GM12873 (cell line): ENCODE results near the gene DEK.
A peak's percentile ranks its signal among the peaks of the same experiment; 100 is the strongest.

Experiments
- TF ChIP-seq, protein P1 (sequence below): IDR thresholded peaks from 2 replicates; pipeline ENCODE4 v1.5.1; 2012; ENCODE audit warnings: low read depth, mild to moderate bottlenecking, moderate library complexity, low read length, control low read depth; ENCODE audit not compliant: insufficient read depth; ENCODE audit errors: missing control alignments

DEK gene

GRCh38 chr6:18264219-18264922 lies at the start of gene DEK:
TSS of gene DEK (minus strand) at chr6:18264530. CDS start at chr6:18263987, 543 bp downstream.
- TF ChIP-seq, protein P1, sequence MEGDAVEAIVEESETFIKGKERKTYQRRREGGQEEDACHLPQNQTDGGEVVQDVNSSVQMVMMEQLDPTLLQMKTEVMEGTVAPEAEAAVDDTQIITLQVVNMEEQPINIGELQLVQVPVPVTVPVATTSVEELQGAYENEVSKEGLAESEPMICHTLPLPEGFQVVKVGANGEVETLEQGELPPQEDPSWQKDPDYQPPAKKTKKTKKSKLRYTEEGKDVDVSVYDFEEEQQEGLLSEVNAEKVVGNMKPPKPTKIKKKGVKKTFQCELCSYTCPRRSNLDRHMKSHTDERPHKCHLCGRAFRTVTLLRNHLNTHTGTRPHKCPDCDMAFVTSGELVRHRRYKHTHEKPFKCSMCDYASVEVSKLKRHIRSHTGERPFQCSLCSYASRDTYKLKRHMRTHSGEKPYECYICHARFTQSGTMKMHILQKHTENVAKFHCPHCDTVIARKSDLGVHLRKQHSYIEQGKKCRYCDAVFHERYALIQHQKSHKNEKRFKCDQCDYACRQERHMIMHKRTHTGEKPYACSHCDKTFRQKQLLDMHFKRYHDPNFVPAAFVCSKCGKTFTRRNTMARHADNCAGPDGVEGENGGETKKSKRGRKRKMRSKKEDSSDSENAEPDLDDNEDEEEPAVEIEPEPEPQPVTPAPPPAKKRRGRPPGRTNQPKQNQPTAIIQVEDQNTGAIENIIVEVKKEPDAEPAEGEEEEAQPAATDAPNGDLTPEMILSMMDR = peak; percentile 54

DNA sequence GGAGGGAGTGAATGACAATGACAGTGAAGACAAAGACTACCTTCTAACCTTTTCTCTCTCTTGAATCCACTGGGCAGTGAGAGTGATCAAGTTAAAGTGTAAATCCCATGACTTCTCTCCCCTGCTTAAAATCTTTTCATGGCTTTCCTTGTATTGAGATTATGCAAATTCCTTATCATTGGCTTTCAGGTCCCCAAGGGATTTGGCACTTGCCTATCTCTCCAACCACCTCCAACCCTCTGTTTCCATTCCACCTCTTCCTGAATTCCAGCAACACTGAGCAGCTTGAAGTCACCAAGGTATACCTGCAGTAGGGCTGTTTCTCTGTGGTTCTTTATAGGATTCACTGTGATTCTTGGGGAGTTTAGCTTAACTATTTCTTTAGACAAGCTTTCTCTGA lies 48.0 kb upstream of the DEK start:
- TF ChIP-seq, protein P1 = no peak

- TF ChIP-seq, protein P1 = no peak
Observed at GRCh38 chr6:18309046-18309445, 44.7 kb upstream of the DEK start.

DNA sequence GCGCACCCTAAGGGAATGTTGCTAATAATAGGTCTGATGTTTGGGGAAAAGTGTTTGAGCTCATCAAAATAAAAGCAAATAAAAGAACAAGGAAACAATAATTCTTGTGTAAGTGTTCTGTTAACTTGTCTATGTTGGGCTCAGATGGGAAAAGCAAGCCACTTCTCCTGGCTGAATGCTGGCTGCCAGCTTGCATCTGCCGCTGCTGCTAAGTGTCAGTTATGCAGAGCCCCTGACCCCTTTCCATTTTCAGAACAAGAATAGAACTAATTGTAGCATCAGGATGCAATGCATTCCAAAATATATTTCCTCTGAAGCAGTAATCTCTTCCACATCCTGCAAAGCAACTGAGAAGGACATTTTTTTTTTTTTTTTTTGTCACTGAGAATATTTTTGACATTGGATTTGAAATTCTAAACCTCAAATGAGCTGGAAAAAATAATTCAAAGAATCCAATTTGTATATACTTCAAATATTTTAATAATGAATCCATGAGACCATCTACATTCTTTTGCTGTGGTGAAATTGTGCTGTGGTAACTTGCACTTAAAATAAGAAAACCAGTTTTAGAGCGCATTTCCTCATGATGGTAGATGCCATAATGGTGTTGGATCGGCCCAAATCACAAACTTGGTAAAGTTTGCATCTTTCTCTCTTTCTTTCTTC lies 43.9 kb upstream of the DEK start:
- TF ChIP-seq, protein P1 = no peak

GRCh38 chr6:18306977-18307376 lies 42.6 kb upstream of the DEK start:
- TF ChIP-seq, protein P1 = no peak

DNA sequence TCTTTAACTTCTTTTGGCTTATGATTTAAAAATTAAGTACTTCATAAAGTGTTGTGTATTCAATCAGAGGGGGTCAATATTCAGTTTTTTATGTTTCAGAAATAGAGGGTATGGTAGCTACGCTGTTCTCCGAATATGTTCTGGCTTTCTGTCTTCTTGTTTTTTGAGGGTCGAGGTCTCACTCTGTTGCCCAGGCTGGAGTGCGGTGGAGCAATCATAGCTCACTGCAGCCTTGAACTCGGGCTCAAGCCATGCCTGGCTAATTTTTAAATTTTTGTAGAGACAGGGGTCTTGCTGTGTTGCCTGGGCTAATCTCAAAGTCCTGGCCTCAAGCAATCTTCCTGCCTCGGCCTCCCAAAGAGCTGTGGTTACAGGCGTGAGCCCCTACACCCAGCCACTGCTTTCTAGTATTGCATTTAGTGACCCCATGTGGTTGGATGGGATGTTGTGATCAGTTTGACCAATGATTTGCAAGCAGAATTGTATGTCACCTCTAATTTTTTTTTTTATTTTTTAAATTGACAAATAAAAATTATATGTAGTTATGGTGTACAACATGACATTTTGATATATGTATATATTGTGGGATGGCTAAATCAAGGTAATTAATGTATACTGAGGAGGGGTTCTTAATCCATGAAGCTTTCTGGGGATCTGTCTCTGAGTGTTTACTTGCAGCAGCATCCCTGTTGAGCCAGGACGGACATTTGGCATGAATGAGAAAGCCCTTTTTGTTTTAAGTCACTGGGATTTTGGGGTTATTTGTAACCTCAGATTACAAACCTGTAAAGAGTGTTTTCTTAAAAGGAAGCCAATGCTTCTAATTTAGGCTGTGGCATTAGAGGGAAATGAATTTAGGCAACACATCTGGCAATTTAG lies 38.5 kb upstream of the DEK start:
- TF ChIP-seq, protein P1 = peak; percentile 24

DNA sequence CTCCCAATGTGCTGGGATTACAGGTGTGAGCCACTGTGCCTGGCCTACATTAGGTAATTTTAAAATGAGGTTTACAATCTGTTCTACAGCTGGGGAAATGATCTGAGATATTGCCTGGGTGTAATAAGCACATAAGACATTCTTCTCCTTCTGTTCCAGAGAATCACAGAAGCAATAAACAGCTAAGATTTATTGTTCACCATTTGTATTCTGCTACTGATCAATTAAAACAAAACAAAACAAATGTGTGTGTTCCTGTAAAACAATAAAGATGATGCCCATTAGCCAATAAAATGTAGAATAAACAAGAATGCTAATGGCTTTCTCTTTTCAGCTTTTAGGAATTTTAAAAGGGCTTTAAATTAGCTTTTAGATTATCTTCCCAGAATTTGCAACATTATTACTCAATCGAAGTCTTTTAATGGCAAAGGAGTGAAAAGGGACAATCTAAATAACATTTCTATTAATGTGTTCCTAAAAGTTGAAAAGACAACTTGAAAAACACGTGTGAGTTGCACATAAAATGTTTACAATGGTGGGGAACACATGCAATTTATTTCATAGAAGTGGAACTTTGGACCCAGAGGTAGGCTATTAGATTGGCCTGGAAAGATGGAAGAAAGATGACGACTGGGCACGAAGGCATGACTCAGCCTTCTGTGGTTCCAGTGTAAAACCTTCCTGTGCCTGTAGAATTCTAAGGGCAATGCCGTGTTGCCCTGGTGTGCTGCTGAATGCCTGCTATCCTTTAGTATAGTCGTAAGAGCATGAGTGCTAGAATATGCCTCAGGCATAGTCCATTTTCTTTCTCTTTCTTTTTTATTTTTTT lies 29.0 kb upstream of the DEK start:
- TF ChIP-seq, protein P1 = no peak
